Muscle of back (tissue), 11 donors: ENCODE measurements around the gene SPEG. TPM values are rescaled to one million over a fixed set of nuclear protein-coding genes. Genes with fewer than 3 reads are reported as not detected.

Experiments
- DNase-seq, 3 donors: peaks; one replicate each; pipeline versions ENCODE4 v3.0.0 to v3.0.0-alpha.2; 2013
- polyA plus RNA-seq, 10 donors: library from polyadenylated mRNA; unstranded; fragments of 120-200 nt; gene quantifications; one replicate each; pipeline ENCODE4 v1.2.1, GENCODE V29; 2013; ENCODE audit not compliant: insufficient read length in 10 of 10

Gene SPEG
- polyA plus RNA-seq, 10 donors: 63.9 to 179 (median 138) TPM

GRCh38 chr2:219443016-219443696 is 8.5 kb downstream of the SPEG start:
- DNase-seq: no peak

- DNase-seq: no peak
Measured at GRCh38 chr2:219443697-219444023, 9.0 kb downstream of the SPEG start.

GRCh38 chr2:219444566-219445091 is 10.0 kb downstream of the SPEG start:
- no peak for DNase-seq

GRCh38 chr2:219445220-219445640 is 10.6 kb downstream of the SPEG start:
- no peak for DNase-seq

- DNase-seq: peak in 1 of 3 donors; percentile 57
Measured at GRCh38 chr2:219446101-219446504, 11.5 kb downstream of the SPEG start.

GRCh38 chr2:219446689-219447088 is 12.0 kb downstream of the SPEG start:
- no peak for DNase-seq

- peak in 1 of 3 donors; percentile 43 for DNase-seq
Measured at GRCh38 chr2:219447242-219448098, 12.8 kb downstream of the SPEG start.

- peak in 1 of 3 donors; percentile 45 for DNase-seq
Measured at GRCh38 chr2:219448099-219448775, 13.6 kb downstream of the SPEG start.

GRCh38 chr2:219448776-219449341 is 14.2 kb downstream of the SPEG start:
- DNase-seq: no peak

GRCh38 chr2:219449609-219450008 is 15.0 kb downstream of the SPEG start:
- no peak for DNase-seq

- DNase-seq: peak in 1 of 3 donors; percentile 40
Measured at GRCh38 chr2:219451661-219452360, 17.2 kb downstream of the SPEG start.

GRCh38 chr2:219452361-219453317 is 18.0 kb downstream of the SPEG start:
- DNase-seq: peak in 2 of 3 donors; percentile 68 to 97

- DNase-seq: peak in 2 of 3 donors; percentile 67 to 87
Measured at GRCh38 chr2:219453671-219454590, 19.3 kb downstream of the SPEG start.

GRCh38 chr2:219455581-219455980 is 20.9 kb downstream of the SPEG start:
- DNase-seq: no peak

- no peak for DNase-seq
Measured at GRCh38 chr2:219457784-219458369, 23.2 kb downstream of the SPEG start.

- DNase-seq: no peak
Measured at GRCh38 chr2:219458996-219459395, 24.4 kb downstream of the SPEG start.

GRCh38 chr2:219459460-219460311 is 25.0 kb downstream of the SPEG start:
- DNase-seq: peak in 1 of 3 donors; percentile 73
